HepG2 (cell line): Measurements from ENCODE around the gene DCTN2. TPM values are rescaled to one million over a fixed set of nuclear protein-coding genes. Genes with fewer than 3 reads are reported as not detected.
A peak's percentile ranks its signal among the peaks of the same experiment; 100 is the strongest.

ENCODE experiments used
- ATAC-seq: fragments of 200-7000 bp; cut with Tn5 transposase; 3 replicates; pipeline ENCODE4 v1.9.1; 2020; ENCODE audit warnings: mild to moderate bottlenecking, moderate library complexity
- BruUV-seq: library from RNA; stranded (reverse); fragments of 400-500 nt; replicated peaks from 2 replicates; lab custom pipeline; 2021; lab: Mats Ljungman, UMichigan
- CTCF ChIA-PET: fragments of 300-600 bp; formaldehyde crosslinking; extraction: SDS; loops from one replicate; lab custom pipeline; 2021; ENCODE audit warnings: low total read pairs, inconsistent platforms, low intra/inter-chr PET ratio; lab: Yijun Ruan, JAX
- POLR2A ChIA-PET: fragments of 350-600 bp; sonication (Branson Sonifier 250); formaldehyde crosslinking; loops from one replicate; lab custom pipeline; 2020; ENCODE audit warnings: antibody characterized with exemption, inconsistent platforms; lab: Yijun Ruan, JAX
- DNase-seq: peaks from one replicate; pipeline ENCODE4 v3.0.0-alpha.2; 2015; ENCODE audit warnings: low spot score
- FAIRE-seq: peaks from 3 replicates; lab custom pipeline; 2011; peaks lifted over from hg19 to GRCh38; lab: Jason Lieb, UNC
- H2AFZ ChIP-seq: one replicate; pipeline ENCODE4 v1.6.1; 2011; ENCODE audit warnings: low read length, inconsistent platforms
- H3K27ac ChIP-seq: fragments of 300-600 bp; 3 replicates; pipeline ENCODE4 v1.8.0; 2011; ENCODE audit warnings: mixed run types, mild to moderate bottlenecking, mixed read lengths, low read length, inconsistent platforms; ENCODE audit not compliant: insufficient read depth; ENCODE audit errors: extremely low read length
- H3K27me3 ChIP-seq, 2 experiments: fragments of 200-600 bp in 1 of 2; 2 replicates in 1 of 2; 3 replicates in 1 of 2; pipeline versions ENCODE4 v1.6.0 to v1.8.0; 2011; ENCODE audit warnings: low read length in 2 of 2, mild to moderate bottlenecking in 2 of 2, moderate library complexity in 2 of 2, inconsistent platforms in 1 of 2; ENCODE audit not compliant: insufficient read depth in 2 of 2, control insufficient read depth in 1 of 2
- H3K36me3 ChIP-seq, 2 experiments: fragments of 200-600 bp in 1 of 2; replicated peaks in 1 of 2; 2 replicates in 1 of 2; 3 replicates in 1 of 2; pipeline versions ENCODE4 v1.5.1 to v1.8.0; 2011; ENCODE audit warnings: low read length in 2 of 2, inconsistent platforms in 1 of 2; ENCODE audit not compliant: insufficient read depth in 2 of 2, control insufficient read depth in 1 of 2
- H3K4me1 ChIP-seq: 2 replicates; pipeline ENCODE4 v1.5.1; 2012; ENCODE audit warnings: low read length, inconsistent platforms; ENCODE audit not compliant: insufficient read depth
- H3K4me2 ChIP-seq: 2 replicates; pipeline ENCODE4 v1.6.0; 2011; ENCODE audit warnings: low read depth, low read length, inconsistent platforms
- H3K4me3 ChIP-seq, 3 experiments: fragments of 200-600 bp in 1 of 3; sonication (generic), shearing (Covaris generic) in 1 of 3; replicated peaks in 1 of 3; 2 replicates each; pipeline ENCODE4 v1.5.1; 2011 to 2016; ENCODE audit warnings: low read length in 3 of 3, inconsistent platforms in 2 of 3, low read depth in 2 of 3, mild to moderate bottlenecking in 2 of 3, control low read depth in 1 of 3, mixed read lengths in 1 of 3; ENCODE audit not compliant: insufficient read depth in 1 of 3
- H3K79me2 ChIP-seq: one replicate; pipeline ENCODE4 v1.6.1; 2011; ENCODE audit warnings: low read length, inconsistent platforms; ENCODE audit not compliant: insufficient read depth
- H3K9ac ChIP-seq: 2 replicates; pipeline ENCODE4 v1.6.0; 2011; ENCODE audit warnings: mild to moderate bottlenecking, low read depth, low read length, inconsistent platforms; ENCODE audit not compliant: insufficient read depth
- H3K9me3 ChIP-seq: 2 replicates; pipeline ENCODE4 v1.5.1; 2012; ENCODE audit warnings: mild to moderate bottlenecking, low read length
- H4K20me1 ChIP-seq: 2 replicates; pipeline ENCODE4 v1.6.0; 2011; ENCODE audit warnings: inconsistent platforms, mild to moderate bottlenecking, low read length, moderate library complexity; ENCODE audit not compliant: insufficient read depth
- CHD2 ChIP-seq: IDR thresholded peaks from 2 replicates; pipeline ENCODE4 v1.6.1; 2011; ENCODE audit warnings: low read depth, low read length, improper control_type of control experiment
- HES4 ChIP-seq: sonication (generic); formaldehyde crosslinking; IDR thresholded peaks from 2 replicates; pipeline ENCODE4 v1.9.0; 2021; ENCODE audit warnings: mild to moderate bottlenecking, missing genetic modification reagents, borderline replicate concordance
- RFX5 ChIP-seq: IDR thresholded peaks from 2 replicates; pipeline ENCODE4 v1.6.1; 2011; ENCODE audit warnings: low read depth, low read length, improper control_type of control experiment
- ZNF878 ChIP-seq: sonication (generic); formaldehyde crosslinking; IDR thresholded peaks from 2 replicates; pipeline ENCODE4 v1.8.1; 2023; ENCODE audit warnings: mild to moderate bottlenecking, missing genetic modification reagents, moderate library complexity
- ZSCAN21 ChIP-seq: sonication (generic); formaldehyde crosslinking; IDR thresholded peaks from 2 replicates; pipeline ENCODE4 v1.8.0; 2022; ENCODE audit warnings: mild to moderate bottlenecking, missing genetic modification reagents, moderate library complexity, borderline replicate concordance
- WGBS: methylation state at CpG from one replicate; pipeline ENCODE4 v1.1.6; 2017; ENCODE audit warnings: low lambda C conversion rate; 5-methylcytosine and 5-hydroxymethylcytosine counted together
- in situ Hi-C: cut with HindIII; loops from 2 replicates; pipeline ENCODE4 v1.10.0; 2017; ENCODE audit warnings: low pct_unique_long_range_greater_than_20kb; ENCODE audit not compliant: extremely low pct_ligation_motif_present
- intact Hi-C: fragments of 100-400 bp; cut with micrococcal nuclease; formaldehyde crosslinking; loops from one replicate; pipeline ENCODE4 v1.10.0; 2022; ENCODE audit not compliant: unreplicated experiment
- polyA plus RNA-seq, 8 experiments: library from polyadenylated mRNA; depleted of rRNA in 3 of 8; stranded (reverse) in 7 of 8; unstranded in 1 of 8; fragments of >200 nt; fragmentation: Illumina TruSeq in 4 of 8; extraction: Trizol in 4 of 8; gene quantifications; 2 replicates each; pipeline versions ENCODE4 v1.2.1 to v1.2.3, GENCODE V29; 2011 to 2016; ENCODE audit warnings: low read depth in 4 of 8, missing spikeins in 1 of 8, mixed read lengths in 1 of 8; ENCODE audit not compliant: insufficient read depth in 1 of 8
- total RNA-seq, 5 experiments: library from RNA; depleted of rRNA; stranded (reverse); fragments of >200 nt; fragmentation: Illumina TruSeq; extraction: Trizol; gene quantifications; 2 replicates each; pipeline ENCODE4 v1.2.3, GENCODE V29; 2016; ENCODE audit warnings: low read depth in 1 of 5
- TF ChIP-seq, protein P1 (sequence below): sonication (generic); formaldehyde crosslinking; conservative IDR thresholded peaks from 2 replicates; pipeline ENCODE4 v1.5.0; 2020; ENCODE audit warnings: missing genetic modification reagents
- TF ChIP-seq, protein P2 (sequence below): IDR thresholded peaks from 2 replicates; pipeline ENCODE4 v1.6.1; 2016; ENCODE audit warnings: low read depth
- TF ChIP-seq, protein P3 (sequence below): sonication (generic); formaldehyde crosslinking; IDR thresholded peaks from 2 replicates; pipeline ENCODE4 v1.4.0; 2020; ENCODE audit warnings: mild to moderate bottlenecking, missing genetic modification reagents
- TF ChIP-seq, protein P4 (sequence below): sonication (generic); formaldehyde crosslinking; IDR thresholded peaks from 2 replicates; pipeline ENCODE4 v1.5.0; 2020; ENCODE audit warnings: mild to moderate bottlenecking, missing genetic modification reagents

DCTN2 gene
- total and polyA plus RNA-seq, 2 of the 13 experiments (the other 11 are each of a cell fraction or from before 2014, with no cell fraction given): 72.0 to 77.4 TPM

DNA sequence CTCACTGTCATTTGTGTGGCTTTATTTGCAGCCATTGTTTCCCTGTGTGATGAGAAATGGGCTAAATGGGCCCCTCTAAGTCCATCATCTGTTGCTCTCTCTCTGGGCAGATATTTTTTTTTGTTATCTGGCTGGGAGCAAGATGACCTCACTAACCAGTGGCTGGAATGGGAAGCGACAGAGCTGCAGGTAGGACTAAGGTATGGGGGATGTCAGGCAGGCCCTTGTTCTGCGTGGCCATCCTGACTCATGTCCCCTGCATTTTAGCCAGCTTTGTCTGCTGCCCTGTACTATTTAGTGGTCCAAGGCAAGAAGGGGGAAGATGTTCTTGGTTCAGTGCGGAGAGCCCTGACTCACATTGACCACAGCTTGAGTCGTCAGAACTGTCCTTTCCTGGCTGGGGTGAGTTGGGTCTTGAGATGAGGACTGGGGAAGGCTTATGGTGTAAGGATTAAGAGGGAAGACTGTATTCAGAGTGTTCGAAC is 57.8 kb downstream of the DCTN2 start:
- CTCF ChIA-PET: no interaction called here
- Histone ChIP-seq H3K79me2 (peaks cover 23% of the 10 kb centered on the region), H4K20me1 (peaks cover 8% of the 10 kb centered on the region), H2AFZ (no peak overlapping the region), H3K9ac (peak overlapping the region; percentile 92), H3K4me1 (peaks cover 23% of the 10 kb centered on the region), H3K27ac (peak overlapping the region; percentile 62), H3K4me2 (peak overlapping the region; percentile 93), H3K4me3 (peak overlapping the region; percentile 95 to 97 (median 96)), H3K27me3 (peaks cover 0 to 4% of the 10 kb centered on the region in 2 experiments; a peak in 1 of 5 replicates), H3K36me3 (peaks cover 19 to 39% of the 10 kb centered on the region in 2 experiments), H3K9me3 (no peaks in the 10 kb centered on the region)
- no TSS peak for BruUV-seq
- POLR2A ChIA-PET: interaction anchor here (1.0 to 3.4 kb wide), 3 partner anchors 28 to 86 kb away, joined by 3 to 15 read pairs (median 3); partner anchors contain the start of gene DDIT3
- ATAC-seq (no peak), FAIRE-seq (no peak), DNase-seq (no peak)
- in situ Hi-C loops: no loop called here
- WGBS: 88% methylated on average over 5 of the region's 5 CpGs
- TF ChIP-seq, protein P1, sequence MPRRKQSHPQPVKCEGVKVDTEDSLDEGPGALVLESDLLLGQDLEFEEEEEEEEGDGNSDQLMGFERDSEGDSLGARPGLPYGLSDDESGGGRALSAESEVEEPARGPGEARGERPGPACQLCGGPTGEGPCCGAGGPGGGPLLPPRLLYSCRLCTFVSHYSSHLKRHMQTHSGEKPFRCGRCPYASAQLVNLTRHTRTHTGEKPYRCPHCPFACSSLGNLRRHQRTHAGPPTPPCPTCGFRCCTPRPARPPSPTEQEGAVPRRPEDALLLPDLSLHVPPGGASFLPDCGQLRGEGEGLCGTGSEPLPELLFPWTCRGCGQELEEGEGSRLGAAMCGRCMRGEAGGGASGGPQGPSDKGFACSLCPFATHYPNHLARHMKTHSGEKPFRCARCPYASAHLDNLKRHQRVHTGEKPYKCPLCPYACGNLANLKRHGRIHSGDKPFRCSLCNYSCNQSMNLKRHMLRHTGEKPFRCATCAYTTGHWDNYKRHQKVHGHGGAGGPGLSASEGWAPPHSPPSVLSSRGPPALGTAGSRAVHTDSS (CRISPR knock-in tag): no peak
- TF ChIP-seq, protein P2, sequence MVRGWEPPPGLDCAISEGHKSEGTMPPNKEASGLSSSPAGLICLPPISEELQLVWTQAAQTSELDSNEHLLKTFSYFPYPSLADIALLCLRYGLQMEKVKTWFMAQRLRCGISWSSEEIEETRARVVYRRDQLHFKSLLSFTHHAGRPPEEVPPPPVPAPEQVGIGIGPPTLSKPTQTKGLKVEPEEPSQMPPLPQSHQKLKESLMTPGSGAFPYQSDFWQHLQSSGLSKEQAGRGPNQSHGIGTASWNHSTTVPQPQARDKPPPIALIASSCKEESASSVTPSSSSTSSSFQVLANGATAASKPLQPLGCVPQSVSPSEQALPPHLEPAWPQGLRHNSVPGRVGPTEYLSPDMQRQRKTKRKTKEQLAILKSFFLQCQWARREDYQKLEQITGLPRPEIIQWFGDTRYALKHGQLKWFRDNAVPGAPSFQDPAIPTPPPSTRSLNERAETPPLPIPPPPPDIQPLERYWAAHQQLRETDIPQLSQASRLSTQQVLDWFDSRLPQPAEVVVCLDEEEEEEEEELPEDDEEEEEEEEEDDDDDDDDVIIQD (CRISPR knock-in tag): no peak
- TF ChIP-seq ZSCAN21 (CRISPR knock-in tag) (no peak), HES4 (CRISPR knock-in tag) (no peak), CHD2 (no peak), RFX5 (peak; percentile 88), ZNF878 (CRISPR knock-in tag) (no peak)
- TF ChIP-seq, protein P3, sequence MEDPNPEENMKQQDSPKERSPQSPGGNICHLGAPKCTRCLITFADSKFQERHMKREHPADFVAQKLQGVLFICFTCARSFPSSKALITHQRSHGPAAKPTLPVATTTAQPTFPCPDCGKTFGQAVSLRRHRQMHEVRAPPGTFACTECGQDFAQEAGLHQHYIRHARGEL (CRISPR knock-in tag): no peak
- TF ChIP-seq, protein P4, sequence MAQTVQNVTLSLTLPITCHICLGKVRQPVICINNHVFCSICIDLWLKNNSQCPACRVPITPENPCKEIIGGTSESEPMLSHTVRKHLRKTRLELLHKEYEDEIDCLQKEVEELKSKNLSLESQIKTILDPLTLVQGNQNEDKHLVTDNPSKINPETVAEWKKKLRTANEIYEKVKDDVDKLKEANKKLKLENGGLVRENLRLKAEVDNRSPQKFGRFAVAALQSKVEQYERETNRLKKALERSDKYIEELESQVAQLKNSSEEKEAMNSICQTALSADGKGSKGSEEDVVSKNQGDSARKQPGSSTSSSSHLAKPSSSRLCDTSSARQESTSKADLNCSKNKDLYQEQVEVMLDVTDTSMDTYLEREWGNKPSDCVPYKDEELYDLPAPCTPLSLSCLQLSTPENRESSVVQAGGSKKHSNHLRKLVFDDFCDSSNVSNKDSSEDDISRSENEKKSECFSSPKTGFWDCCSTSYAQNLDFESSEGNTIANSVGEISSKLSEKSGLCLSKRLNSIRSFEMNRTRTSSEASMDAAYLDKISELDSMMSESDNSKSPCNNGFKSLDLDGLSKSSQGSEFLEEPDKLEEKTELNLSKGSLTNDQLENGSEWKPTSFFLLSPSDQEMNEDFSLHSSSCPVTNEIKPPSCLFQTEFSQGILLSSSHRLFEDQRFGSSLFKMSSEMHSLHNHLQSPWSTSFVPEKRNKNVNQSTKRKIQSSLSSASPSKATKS (CRISPR knock-in tag): 0 out of 2 replicates have a peak, but pooled peaks have one; percentile 9
- intact Hi-C loops: no loop called here
